IPS-18c (cell line): ENCODE results near the gene TRPV5.

ENCODE experiments used
- H3K4me3 ChIP-seq: 2 replicates; pipeline ENCODE4 v1.7.0; 2013; ENCODE audit warnings: low read depth, mild to moderate bottlenecking, low read length, moderate library complexity; ENCODE audit not compliant: insufficient read depth
- H3K9me3 ChIP-seq: one replicate; pipeline ENCODE4 v1.6.1; 2013; ENCODE audit warnings: mild to moderate bottlenecking, low read length, moderate library complexity; ENCODE audit not compliant: control insufficient read depth, insufficient read depth

The TRPV5 gene

DNA sequence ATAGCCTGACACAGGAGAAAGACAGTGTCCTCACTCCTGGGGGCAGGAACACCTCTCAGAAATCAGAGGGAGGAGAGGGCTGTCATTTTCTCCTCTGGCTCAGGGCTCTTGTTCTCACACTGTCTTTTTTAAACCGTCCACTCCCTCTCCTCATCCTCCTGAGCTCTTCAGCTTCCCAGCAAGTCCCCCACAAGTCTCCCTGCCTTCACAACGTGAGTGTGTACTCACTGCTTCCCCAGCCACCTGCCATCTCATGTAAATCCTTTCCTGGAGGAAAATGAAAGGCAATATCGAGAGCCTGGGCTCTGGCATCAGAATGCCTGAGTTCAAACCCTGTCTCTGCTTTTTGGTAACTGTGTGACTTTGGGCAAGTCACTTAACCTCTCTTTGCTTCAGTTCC lies 11.5 kb upstream of the TRPV5 start:
- Histone ChIP-seq H3K4me3 (no peak overlapping the region), H3K9me3 (no peaks in the 10 kb centered on the region)

DNA sequence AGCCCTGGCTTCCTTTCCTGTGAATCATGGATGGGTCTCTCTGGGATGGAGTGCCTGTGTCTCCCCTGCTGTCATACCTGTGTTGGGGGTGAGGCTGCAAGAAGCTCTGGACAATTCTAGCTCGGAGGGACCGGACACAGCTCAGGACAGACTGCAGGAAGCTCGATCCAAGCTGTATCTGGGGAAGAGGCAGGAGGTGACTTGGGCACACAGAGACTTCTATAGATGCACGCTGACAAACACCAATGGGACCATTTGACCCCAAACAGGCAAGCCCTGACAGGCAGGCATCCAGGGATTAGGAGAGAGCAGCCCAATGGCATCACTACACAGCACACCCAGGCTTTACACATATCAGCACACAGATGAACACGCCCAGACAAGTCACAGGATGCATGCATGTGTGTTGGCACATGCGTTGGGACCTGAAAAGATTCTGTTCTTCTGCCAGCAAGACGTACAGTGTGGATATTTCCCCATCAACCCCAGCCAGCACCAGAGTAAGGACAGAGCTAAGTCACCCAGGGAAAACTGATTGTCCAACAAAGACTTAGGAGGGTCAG lies 10.2 kb upstream of the TRPV5 start:
- Histone ChIP-seq H3K9me3 (no peaks in the 10 kb centered on the region), H3K4me3 (no peak overlapping the region)

DNA sequence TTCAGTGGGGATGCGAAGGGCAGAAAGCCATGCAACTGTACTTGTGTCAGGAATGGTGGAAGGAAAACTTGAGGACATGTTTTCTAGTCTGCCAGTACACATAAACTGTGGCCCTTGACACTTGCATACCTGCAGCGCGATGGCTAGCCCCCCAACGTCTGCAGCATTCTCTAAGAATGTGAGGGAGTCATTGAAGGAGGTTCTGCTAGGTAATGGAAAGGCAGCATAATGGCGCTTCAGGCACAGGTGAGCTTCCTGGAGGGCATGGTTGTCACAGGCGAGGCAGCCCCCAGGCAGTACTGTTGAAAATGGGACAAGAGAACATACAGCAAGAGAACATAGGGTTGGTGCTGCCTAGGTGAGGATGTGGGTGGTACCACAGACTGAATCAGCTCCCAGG lies 9.2 kb upstream of the TRPV5 start:
- no peaks in the 10 kb centered on the region for H3K9me3 ChIP-seq

DNA sequence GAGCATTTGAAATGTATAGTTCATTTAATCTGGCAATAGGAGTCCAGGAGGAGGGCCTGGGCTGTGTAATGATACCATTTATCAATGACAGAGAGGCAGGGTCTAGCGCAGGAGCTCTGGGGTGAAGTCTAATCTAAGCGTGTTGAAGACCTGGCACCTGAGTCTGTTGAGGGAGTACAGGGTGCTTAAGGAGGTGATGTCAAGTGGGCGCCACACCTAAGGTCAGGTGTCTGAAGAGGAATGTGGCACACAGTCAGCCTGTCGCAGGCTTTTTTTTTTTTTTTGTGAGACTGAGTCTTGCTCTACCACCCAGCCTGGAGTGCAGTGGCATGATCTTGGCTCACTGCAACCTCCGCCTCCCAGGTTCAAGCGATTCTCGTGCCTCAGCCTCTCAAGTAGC lies 8.0 kb upstream of the TRPV5 start:
- H3K4me3 ChIP-seq: no peak overlapping the region
- H3K9me3 ChIP-seq: no peaks in the 10 kb centered on the region

More for the DNA sequence above, 9.2 kb upstream of the TRPV5 start:
- no peak overlapping the region for H3K4me3 ChIP-seq

DNA sequence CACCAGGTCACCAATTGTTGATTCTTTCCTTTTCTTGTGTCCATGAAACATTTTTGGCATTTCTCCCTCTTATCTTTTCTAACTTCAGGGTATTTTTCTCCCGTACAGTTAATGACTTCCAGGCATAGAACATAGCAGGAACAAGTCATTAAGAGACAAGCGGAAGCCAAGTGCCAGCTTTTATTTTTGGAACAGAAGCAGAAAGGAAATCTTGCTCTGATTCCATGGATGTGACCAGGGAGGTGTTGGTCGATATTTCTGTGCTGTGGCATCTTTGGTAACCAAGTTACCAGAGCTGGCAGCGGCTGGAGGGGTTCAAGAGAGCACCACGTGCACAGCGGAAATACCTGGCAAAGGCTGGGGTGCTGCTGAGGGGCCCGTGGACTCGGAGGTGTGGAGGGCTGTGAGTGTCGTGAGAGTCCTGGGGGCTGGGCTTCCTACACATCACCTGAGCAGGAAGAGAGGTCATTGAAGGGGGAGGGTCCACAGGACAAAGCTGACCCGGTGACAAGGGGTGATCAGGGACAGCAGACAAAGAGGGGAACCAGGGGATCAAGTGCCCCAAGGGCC lies 7.5 kb upstream of the TRPV5 start:
- H3K4me3 ChIP-seq: no peak overlapping the region
- H3K9me3 ChIP-seq: no peaks in the 10 kb centered on the region

DNA sequence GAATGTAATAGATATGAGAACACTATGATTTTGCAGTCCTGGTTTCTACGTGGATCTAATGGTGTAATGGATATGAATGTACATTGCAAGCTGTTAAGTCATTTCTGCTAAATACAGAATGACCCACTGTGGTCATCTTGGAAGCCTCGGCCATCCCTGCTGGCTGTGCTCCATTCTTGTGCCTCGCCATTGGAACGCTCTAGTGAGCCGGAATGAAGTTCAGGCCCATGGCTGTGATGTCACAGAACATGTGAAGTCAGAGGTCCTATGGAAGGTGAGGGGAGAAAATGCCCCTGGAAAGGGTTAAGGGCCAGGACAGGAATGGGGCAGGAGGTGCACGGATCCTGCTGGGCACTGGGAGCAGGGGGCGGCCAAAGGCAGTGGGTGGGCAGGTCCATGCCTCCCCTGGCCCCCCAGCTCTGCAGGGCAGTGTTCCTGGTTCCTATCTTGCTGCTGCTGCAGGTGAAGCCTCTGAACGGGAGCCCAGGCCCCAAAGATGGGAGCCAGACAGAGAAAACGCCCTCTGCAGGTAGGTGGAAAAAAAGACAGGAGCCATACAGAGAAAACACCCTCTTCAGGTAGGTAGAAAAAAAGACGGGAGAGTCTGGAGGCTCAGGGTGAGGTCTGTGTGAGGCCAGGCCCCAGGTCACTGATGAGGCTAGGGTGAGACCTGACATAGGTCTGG lies 5.8 kb upstream of the TRPV5 start, which contains the start of gene LLCFC1:
Gene LLCFC1, plus strand, starts transcription at position 259 of the 685 bp plus-strand sequence. Its CDS starts 138 bp downstream, at position 397.
- H3K4me3 ChIP-seq: no peak within 1 kb of the TSS
- no peaks in the 10 kb centered on the region for H3K9me3 ChIP-seq

DNA sequence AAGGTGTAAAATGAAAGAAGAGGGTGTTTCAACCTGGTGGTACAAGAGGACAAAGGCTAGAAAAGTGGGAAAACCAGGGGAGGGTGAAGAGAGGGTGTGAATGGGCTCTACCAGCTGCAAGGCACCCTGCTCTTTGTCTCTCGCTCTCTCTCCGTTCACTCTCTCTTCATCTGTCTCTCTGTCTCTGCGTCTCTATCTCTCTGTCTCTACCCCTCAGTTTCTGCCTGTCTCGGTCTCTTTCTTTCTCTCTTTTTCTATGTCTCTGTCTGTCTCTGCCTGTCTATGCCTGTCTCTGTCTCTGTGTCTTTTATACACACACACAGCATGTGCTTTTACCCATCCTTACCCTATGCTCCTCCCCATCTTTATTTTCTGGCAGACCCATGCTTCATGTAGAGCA lies 5.1 kb upstream of the TRPV5 start:
- H3K4me3 ChIP-seq: no peak overlapping the region
- H3K9me3 ChIP-seq: no peaks in the 10 kb centered on the region

DNA sequence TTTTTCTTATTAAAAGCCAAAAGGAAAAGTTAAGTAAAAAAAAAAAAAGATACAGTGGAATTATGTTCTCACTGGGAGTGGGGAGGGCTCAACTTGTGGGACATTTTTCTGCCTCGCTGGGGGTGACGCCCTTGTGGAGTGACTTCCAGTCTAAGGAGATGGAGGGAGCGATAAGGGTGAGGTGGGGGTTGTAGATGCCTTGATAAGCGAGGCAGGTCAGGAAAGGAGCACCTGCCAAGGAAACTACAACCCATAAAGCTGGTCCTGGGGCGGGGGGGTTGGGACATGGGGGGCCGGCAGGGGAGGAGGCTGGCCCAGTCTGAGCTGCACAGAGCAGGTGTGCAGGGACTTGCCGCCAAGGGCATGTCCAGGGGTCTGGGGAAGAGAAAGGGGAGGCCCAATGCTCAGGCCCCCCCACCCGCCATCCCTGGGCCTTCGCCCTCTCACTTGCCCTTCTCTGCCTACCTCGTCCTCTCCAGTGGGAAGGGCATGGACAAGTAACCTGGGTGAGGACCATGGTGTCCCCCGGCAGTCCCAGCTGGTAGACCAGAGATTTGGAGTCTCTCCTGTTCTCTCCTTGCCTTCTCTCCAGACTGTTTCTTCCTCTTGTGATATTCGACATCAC lies 2.5 kb upstream of the TRPV5 start:
- Histone ChIP-seq H3K4me3 (no peak overlapping the region), H3K9me3 (no peaks in the 10 kb centered on the region)

DNA sequence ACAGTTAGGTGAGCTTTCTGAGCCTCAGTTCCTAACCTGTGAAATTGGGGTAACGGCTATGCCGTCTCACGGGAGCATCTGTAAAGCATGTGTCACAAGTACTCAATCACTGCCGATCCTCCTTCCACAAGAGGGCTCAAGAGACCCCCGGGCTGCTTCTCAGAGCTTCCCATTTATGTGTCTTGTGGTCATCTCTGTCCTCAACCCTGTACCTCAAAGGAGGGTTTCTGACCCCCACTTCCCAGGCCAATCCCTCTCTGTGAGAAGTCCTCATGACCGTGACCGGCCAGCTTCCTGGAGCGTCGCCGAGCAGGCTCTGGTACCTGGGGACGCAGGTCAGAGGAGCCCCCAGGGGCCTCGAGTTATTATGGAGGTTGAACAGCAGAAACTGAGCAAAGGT lies 510 bp upstream of the TRPV5 start:
- H3K4me3 ChIP-seq: no peak overlapping the region
- H3K9me3 ChIP-seq: no peaks in the 10 kb centered on the region

DNA sequence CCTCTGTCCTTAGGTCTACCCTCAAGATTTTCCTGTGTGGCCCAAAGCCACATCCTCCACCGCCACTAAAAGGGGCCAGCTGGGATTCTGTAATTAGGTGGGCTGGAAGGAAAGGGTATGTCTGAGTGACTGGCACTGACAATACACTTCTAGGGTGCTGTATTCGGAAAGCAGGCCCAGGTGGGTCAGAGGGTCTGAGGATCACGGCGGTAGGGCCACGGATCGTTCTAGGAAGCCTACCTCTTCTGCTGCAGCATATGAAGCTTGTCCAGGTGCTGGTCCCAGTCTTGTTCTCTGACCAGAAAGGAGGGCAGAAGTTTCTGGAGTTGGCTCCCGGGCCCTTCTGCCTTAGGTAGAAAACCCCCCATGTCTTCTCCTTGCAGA lies 462 bp downstream of the TRPV5 start:
- no peaks in the 10 kb centered on the region for H3K9me3 ChIP-seq
- no peak overlapping the region for H3K4me3 ChIP-seq

DNA sequence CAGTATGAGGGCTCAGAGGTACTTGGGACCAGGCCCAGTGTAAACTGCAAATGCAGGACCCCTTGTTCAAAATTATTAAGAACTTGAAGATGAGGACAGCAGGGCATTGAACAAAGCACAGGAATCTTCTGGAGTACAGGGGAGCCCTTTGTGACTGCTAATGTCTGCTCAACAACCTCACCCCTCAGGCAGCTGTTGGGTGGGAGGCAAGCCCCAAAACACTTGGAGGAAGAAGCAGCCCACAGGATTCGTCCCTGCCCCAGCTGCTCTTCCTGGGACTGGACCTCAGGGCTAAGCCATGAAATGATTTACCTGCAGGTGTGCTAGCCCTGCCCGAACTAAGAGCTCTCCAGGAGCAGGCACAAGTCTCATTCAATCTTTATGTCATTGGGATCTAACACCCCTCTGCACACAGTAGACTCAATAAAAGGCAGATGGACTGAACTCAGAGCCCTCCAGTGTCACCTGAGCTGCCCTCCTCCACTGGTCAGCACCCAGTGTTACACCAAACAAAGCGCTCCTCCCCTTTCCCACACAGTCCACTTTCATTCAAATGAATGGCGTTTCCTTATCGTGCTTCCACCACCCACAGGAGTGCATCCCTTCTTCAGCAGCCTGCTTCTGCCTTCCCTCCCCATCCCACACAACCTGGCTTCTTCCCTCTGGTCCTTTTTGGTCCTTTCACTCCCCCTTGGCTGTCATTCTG lies 1.0 kb downstream of the TRPV5 start:
- Histone ChIP-seq H3K9me3 (no peaks in the 10 kb centered on the region), H3K4me3 (no peak overlapping the region)

DNA sequence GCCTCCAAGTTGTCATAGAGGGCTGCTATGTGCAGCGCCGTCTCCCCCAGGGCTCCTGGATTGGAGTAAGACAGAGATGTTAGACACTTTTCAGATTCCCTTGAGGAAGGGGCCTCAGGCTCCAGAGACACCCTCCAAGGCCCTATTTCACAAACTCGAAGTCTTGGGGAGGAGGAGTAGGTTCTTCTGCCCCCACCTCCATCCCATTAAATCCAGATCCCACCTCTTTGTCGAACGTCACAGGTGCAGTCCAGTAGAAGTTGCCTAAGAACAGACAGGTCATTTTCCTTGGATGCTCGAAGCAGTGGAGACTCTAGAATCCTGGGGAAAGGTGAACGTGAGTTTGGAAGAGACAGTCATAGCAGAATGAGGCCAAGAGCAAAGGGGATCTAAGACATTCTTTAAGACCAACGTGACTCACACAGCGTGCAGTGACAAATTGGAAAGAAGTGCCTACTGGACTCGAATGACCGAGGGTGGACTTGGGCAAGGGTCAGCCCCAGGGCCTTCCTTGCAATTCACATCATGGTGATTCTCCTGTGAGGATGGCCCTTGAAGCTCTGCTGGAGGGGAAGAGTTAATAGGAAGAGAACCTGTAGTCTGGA lies 3.3 kb downstream of the TRPV5 start:
- H3K4me3 ChIP-seq: no peak overlapping the region
- H3K9me3 ChIP-seq: no peaks in the 10 kb centered on the region

DNA sequence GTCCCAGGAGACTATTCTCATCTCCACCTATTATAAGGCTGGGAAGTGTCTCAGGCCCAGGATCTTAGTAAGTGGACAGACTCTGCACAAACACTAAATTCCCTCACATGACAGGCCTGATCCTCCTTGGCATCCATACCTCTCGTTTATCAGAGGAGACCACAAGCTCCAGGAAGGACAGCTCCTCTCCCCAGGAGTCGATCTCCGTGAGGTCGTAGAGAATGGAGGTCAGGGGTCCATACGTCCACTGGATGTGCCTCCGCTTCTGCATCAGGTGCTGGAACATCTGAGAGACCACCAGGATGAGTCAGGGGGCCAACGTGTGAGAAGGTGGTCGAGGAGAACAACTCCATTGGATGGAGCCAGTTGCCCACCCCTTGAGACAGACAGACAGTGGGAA lies 5.6 kb downstream of the TRPV5 start:
- Histone ChIP-seq H3K9me3 (no peaks in the 10 kb centered on the region), H3K4me3 (no peak overlapping the region)

DNA sequence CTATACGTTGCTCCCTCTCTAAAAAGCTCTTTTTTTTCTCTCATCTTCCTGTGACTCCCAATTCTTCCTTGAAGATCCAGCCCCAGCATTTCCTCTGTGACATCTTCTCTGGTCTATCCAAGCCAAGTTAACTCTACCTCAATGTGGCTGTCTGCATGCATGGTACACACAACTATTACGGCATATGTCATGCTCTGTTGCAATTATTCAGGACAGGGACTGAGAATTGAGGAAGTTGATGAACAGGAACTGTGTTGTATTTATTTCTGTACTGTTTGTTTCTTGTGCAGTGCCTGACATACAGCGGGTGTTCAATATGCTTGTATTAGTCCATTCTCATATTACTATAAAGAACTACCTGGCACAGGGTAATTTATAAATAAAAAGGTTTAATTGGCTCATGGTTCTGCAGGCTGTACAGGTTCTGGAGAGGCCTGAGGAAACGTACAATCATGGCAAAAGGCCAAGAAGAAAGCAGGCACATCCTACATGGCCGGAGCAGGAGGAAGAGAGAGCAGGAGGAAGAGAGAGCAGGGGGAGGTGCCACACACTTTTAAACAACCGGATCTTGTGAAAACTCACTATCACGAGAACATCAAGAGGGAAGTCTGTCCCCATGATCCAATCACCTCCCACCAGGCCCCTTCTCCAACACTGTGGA lies 6.3 kb downstream of the TRPV5 start:
- no peaks in the 10 kb centered on the region for H3K9me3 ChIP-seq
- no peak overlapping the region for H3K4me3 ChIP-seq

DNA sequence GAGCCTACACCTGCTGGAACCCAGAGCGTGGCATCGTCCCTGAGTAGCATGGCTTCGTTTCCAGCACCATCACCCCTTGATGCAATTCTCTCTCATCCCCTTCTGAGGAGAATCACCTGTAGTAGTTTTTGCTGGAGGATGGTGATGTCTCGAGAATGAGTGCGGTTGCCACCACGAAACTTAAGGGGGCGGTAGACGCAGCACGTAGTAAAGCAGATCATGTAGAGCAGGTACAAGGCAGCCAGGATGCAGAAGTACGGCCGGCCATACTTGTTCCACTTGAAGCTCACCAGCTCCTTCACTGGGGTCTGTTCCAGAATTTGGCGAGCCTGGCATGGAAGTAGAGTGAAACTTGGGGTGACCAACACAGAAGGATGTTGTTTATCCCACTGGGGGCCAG lies 8.1 kb downstream of the TRPV5 start:
- no peaks in the 10 kb centered on the region for H3K9me3 ChIP-seq
- no peak overlapping the region for H3K4me3 ChIP-seq

DNA sequence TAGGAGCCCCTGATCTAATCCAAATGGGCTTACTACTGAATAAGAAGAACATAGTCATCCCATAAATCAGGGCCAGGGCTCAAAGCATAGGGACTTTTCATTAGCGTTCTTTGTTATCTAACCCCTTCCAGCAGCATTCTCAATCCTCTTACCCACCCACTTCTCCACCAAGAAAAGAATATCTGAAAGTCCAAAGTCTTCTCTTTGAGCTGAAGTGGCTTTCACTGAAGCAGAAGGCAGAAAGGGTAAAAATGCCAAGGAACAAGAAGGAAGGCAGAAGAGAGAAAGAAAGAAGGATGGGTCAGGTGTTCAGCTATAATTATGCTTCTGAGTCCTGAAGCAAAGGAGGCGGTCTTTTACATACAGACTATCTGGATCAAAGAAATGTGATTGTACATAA lies 10.2 kb downstream of the TRPV5 start:
- Histone ChIP-seq H3K4me3 (no peak overlapping the region), H3K9me3 (no peaks in the 10 kb centered on the region)

DNA sequence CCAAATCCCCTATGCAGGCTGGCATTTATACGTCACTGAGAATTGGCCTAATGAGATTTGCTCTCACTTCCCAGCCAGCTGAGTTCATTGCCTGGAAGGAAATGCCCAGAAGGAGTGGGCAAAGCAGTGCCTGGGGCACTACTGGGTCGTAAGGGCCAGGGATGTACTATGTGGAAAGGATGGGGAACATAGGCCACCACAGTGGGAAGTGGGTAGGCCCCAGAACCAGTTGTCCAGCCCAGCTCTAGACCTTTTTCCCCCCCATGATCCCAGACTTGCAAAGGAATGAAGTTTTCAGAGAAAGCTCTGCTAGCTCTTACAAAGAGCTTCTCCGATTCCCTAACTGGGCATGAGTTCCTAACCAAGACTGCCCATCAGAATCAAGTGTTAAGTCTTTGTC lies 13.9 kb downstream of the TRPV5 start:
- H3K4me3 ChIP-seq: no peak overlapping the region
- no peaks in the 10 kb centered on the region for H3K9me3 ChIP-seq
